PC-3 (cell line): ENCODE measurements around the gene CELF1.

Source experiments
- CTCF ChIP-seq: fragments of 300-600 bp; sonication (generic); conservative IDR thresholded peaks from 2 replicates; pipeline ENCODE4 v1.5.1; 2017; ENCODE audit warnings: antibody characterized with exemption, low read depth, mild to moderate bottlenecking, low read length
- EZH2phosphoT487 ChIP-seq: fragments of 300-600 bp; sonication (generic); IDR thresholded peaks from 2 replicates; pipeline ENCODE4 v1.6.1; 2018; ENCODE audit warnings: mild to moderate bottlenecking, antibody characterized with exemption, low read length, borderline replicate concordance

DNA sequence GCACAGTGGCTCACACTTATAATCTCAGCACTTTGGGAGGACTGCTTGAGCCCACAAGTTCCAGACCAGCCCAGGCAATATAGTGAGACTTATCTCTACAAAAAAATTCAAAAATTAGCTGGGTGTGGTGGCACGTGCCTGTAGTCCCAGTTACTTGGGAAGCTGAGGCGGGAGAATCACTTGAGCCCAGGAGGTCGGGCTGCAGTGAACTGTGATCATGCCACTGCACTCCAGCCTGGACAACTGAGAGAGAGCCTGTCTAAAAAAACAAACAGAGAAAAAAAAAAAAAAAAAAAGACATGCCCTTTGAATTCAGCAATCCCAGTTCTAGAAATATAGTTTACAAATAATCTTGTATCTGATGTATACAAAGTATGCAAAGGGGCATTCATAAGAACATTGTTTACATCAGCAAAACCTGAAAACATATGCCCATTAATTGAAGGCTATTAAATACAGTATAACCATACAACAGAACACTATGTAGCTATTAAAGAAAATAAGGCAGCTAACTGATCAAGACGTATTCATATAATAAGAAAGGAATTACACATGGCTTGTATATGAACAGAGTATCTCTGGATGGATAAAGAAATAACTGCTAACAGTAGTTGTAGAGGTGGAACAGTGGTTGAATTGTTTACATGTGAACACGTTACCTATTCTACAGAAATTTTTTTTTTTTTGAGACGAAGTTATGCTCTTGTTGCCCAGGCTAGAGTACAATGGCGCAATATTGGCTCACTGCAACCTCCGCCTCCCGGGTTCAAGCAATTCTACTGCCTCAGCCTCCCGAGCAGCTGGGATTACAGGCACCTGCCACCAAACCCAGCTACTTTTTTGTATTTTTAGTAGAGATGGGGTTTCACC, 35.7 kb downstream of the CELF1 start:
- TF ChIP-seq CTCF, result no peak
- no peak for TF ChIP-seq EZH2phosphoT487
